ENCODE data around the gene MYH7.
"Not testable (repeated sequence)": the region's sequence is repeated elsewhere in the genome, so short reads cannot be mapped to it uniquely, and the experiment has no call there.

Gene MYH7

GRCh38 chr14:23435543-23436326 lies at the start of gene MYH7:
MYH7 (minus strand) TSS chr14:23435660; CDS start chr14:23433732, 1,928 bp downstream.
- DNase-seq, result no peak

GRCh38 chr14:23483236-23483854 lies 47.9 kb upstream of the MYH7 start:
- DNase-seq, result no peak

- no peak for DNase-seq
Observed at GRCh38 chr14:23482823-23483148, 47.3 kb upstream of the MYH7 start.

GRCh38 chr14:23481979-23482822 lies 46.7 kb upstream of the MYH7 start:
- no peak for DNase-seq

GRCh38 chr14:23481362-23481970 lies 46.0 kb upstream of the MYH7 start:
- DNase-seq, result no peak

- peak; percentile 69 for DNase-seq
Observed at GRCh38 chr14:23478109-23478759, 42.8 kb upstream of the MYH7 start.

GRCh38 chr14:23470947-23471346 lies 35.5 kb upstream of the MYH7 start:
- no peak for DNase-seq

GRCh38 chr14:23469906-23470403 lies 34.5 kb upstream of the MYH7 start:
- DNase-seq, result no peak

GRCh38 chr14:23469127-23469905 lies 33.9 kb upstream of the MYH7 start, which contains the start of gene NGDN:
NGDN (plus strand) TSS chr14:23469703; CDS start chr14:23469716, 13 bp downstream.
- peak; percentile 98 for DNase-seq

- DNase-seq, result no peak
Observed at GRCh38 chr14:23468704-23469126, 33.3 kb upstream of the MYH7 start.

- DNase-seq, result no peak
Observed at GRCh38 chr14:23465261-23465660, 29.8 kb upstream of the MYH7 start.

- no peak for DNase-seq
Observed at GRCh38 chr14:23464700-23465099, 29.2 kb upstream of the MYH7 start.

GRCh38 chr14:23460960-23461359 lies 25.5 kb upstream of the MYH7 start:
- DNase-seq, result no peak

- no peak for DNase-seq
Observed at GRCh38 chr14:23457587-23458445, 22.4 kb upstream of the MYH7 start.

GRCh38 chr14:23456883-23457586 lies 21.6 kb upstream of the MYH7 start:
- not testable (repeated sequence) for DNase-seq

- no peak for DNase-seq
Observed at GRCh38 chr14:23454445-23454856, 19.0 kb upstream of the MYH7 start.

GRCh38 chr14:23452237-23452636 lies 16.8 kb upstream of the MYH7 start:
- DNase-seq, result no peak

GRCh38 chr14:23450379-23450778 lies 14.9 kb upstream of the MYH7 start:
- no peak for DNase-seq

- no peak for DNase-seq
Observed at GRCh38 chr14:23449314-23449713, 13.9 kb upstream of the MYH7 start.
